Measurements from ENCODE around the gene RABEPK.

Gene RABEPK

GRCh38 chr9:125183054-125183453, 17.3 kb upstream of the RABEPK start:
- Histone ChIP-seq H2AFZ (ENCODE audit: low read length) (no peak overlapping the region), H4K91ac (ENCODE audit: low read depth, low read length, poor library complexity) (no peak overlapping the region), H3K14ac (ENCODE audit: low read length) (no peak overlapping the region), H3K4me3 (ENCODE audit: low read length in 2 of 2) (no peak overlapping the region), H2BK12ac (ENCODE audit: low read length) (no peak overlapping the region), H3K79me1 (ENCODE audit: low read depth, low read length) (peaks cover 4% of the 10 kb centered on the region), H4K8ac (ENCODE audit: low read depth, low read length) (no peak overlapping the region), H3K9ac (ENCODE audit: low read depth, low read length, poor library complexity) (no peak overlapping the region), H3K4ac (ENCODE audit: low read length) (no peak overlapping the region), H3K18ac (ENCODE audit: low read length) (no peak overlapping the region), H3K9me3 (replicated peaks in 1 of 2; ENCODE audit: control insufficient read depth in 2 of 2, insufficient read depth in 1 of 2, low read depth in 1 of 2, low read length in 2 of 2) (peaks cover 0 to 5% of the 10 kb centered on the region in 2 donors), H3K4me2 (ENCODE audit: insufficient read depth, low read length, poor library complexity, severe bottlenecking) (no peak overlapping the region), H3K27ac (replicated peaks; ENCODE audit: low read length) (no peak overlapping the region), H3K4me1 (ENCODE audit: control insufficient read depth in 2 of 2, insufficient read depth in 1 of 2, low read depth in 1 of 2, low read length in 2 of 2) (no peaks in the 10 kb centered on the region), H3K27me3 (ENCODE audit: control insufficient read depth in 3 of 3, insufficient read depth in 3 of 3, low read depth in 1 of 3, low read length in 3 of 3) (no peaks in the 10 kb centered on the region), H2AK5ac (ENCODE audit: low read depth, low read length) (no peak overlapping the region), H2BK15ac (ENCODE audit: low read length) (no peak overlapping the region), H2BK120ac (ENCODE audit: low read depth, low read length) (no peak overlapping the region), H3K23ac (ENCODE audit: low read depth, low read length, poor library complexity) (no peak overlapping the region), H2BK5ac (ENCODE audit: low read length) (no peak overlapping the region), H3K36me3 (replicated peaks in 1 of 2; ENCODE audit: control insufficient read depth in 2 of 2, insufficient read depth in 2 of 2, low read length in 2 of 2) (peaks cover 0 to 17% of the 10 kb centered on the region in 2 donors)
- no CpG with 5 or more reads among the region's 2 CpGs for WGBS, 2 donors (ENCODE audit: extremely low coverage in 2 of 2, insufficient read length in 2 of 2, insufficient replicate concordance in 1 of 2)
- DNase-seq (ENCODE audit: low spot score) = no peak

- H2BK12ac ChIP-seq (ENCODE audit: low read length) = no peak overlapping the region
- H3K4me3 ChIP-seq (ENCODE audit: low read length in 2 of 2) = no peak overlapping the region
- no peak overlapping the region for H3K9ac ChIP-seq (ENCODE audit: low read depth, low read length, poor library complexity)
- H2AK5ac ChIP-seq (ENCODE audit: low read depth, low read length) = no peak overlapping the region
- H2AFZ ChIP-seq (ENCODE audit: low read length) = no peak overlapping the region
- H3K27ac ChIP-seq (replicated peaks; ENCODE audit: low read length) = no peak overlapping the region
- peaks cover 4% of the 10 kb centered on the region for H3K79me1 ChIP-seq (ENCODE audit: low read depth, low read length)
- no peak overlapping the region for H3K14ac ChIP-seq (ENCODE audit: low read length)
- no peak overlapping the region for H2BK120ac ChIP-seq (ENCODE audit: low read depth, low read length)
- no peak overlapping the region for H3K4ac ChIP-seq (ENCODE audit: low read length)
- peaks cover 0 to 13% of the 10 kb centered on the region in 2 donors for H3K36me3 ChIP-seq (replicated peaks in 1 of 2; ENCODE audit: control insufficient read depth in 2 of 2, insufficient read depth in 2 of 2, low read length in 2 of 2)
- H2BK15ac ChIP-seq (ENCODE audit: low read length) = no peak overlapping the region
- H3K27me3 ChIP-seq (ENCODE audit: control insufficient read depth in 3 of 3, insufficient read depth in 3 of 3, low read depth in 1 of 3, low read length in 3 of 3) = no peaks in the 10 kb centered on the region
- no peak overlapping the region for H2BK5ac ChIP-seq (ENCODE audit: low read length)
- no peak overlapping the region for H4K91ac ChIP-seq (ENCODE audit: low read depth, low read length, poor library complexity)
- peaks cover 0 to under 1% of the 10 kb centered on the region in 2 donors for H3K9me3 ChIP-seq (replicated peaks in 1 of 2; ENCODE audit: control insufficient read depth in 2 of 2, insufficient read depth in 1 of 2, low read depth in 1 of 2, low read length in 2 of 2)
- WGBS, 2 donors (ENCODE audit: extremely low coverage in 2 of 2, insufficient read length in 2 of 2, insufficient replicate concordance in 1 of 2) = no CpG with 5 or more reads among the region's 2 CpGs
- no peak overlapping the region for H3K23ac ChIP-seq (ENCODE audit: low read depth, low read length, poor library complexity)
- no peak overlapping the region for H4K8ac ChIP-seq (ENCODE audit: low read depth, low read length)
- no peak overlapping the region for H3K4me2 ChIP-seq (ENCODE audit: insufficient read depth, low read length, poor library complexity, severe bottlenecking)
- no peak overlapping the region for H3K18ac ChIP-seq (ENCODE audit: low read length)
- no peaks in the 10 kb centered on the region for H3K4me1 ChIP-seq (ENCODE audit: control insufficient read depth in 2 of 2, insufficient read depth in 1 of 2, low read depth in 1 of 2, low read length in 2 of 2)
- DNase-seq (ENCODE audit: low spot score) = no peak
These were observed 16.8 kb upstream of the RABEPK start for GRCh38 chr9:125183561-125183960.

- Histone ChIP-seq H2BK12ac (ENCODE audit: low read length) (no peak overlapping the region), H3K14ac (ENCODE audit: low read length) (peak overlapping the region; percentile 94), H3K79me1 (ENCODE audit: low read depth, low read length) (peaks cover 11% of the 10 kb centered on the region), H2BK120ac (ENCODE audit: low read depth, low read length) (no peak overlapping the region), H3K36me3 (replicated peaks in 1 of 2; ENCODE audit: control insufficient read depth in 2 of 2, insufficient read depth in 2 of 2, low read length in 2 of 2) (peaks cover 0 to 13% of the 10 kb centered on the region in 2 donors), H2AK5ac (ENCODE audit: low read depth, low read length) (peak overlapping the region; percentile 84), H3K9ac (ENCODE audit: low read depth, low read length, poor library complexity) (peak overlapping the region; percentile 93), H3K27me3 (ENCODE audit: control insufficient read depth in 3 of 3, insufficient read depth in 3 of 3, low read depth in 1 of 3, low read length in 3 of 3) (no peaks in the 10 kb centered on the region), H3K4me2 (ENCODE audit: insufficient read depth, low read length, poor library complexity, severe bottlenecking) (peak overlapping the region; percentile 89), H3K4me3 (ENCODE audit: low read length in 2 of 2) (peak overlapping the region; percentile 92 to 100), H4K8ac (ENCODE audit: low read depth, low read length) (no peak overlapping the region), H3K4ac (ENCODE audit: low read length) (no peak overlapping the region), H3K9me3 (replicated peaks in 1 of 2; ENCODE audit: control insufficient read depth in 2 of 2, insufficient read depth in 1 of 2, low read depth in 1 of 2, low read length in 2 of 2) (no peaks in the 10 kb centered on the region), H2AFZ (ENCODE audit: low read length) (peak overlapping the region; percentile 87), H3K4me1 (ENCODE audit: control insufficient read depth in 2 of 2, insufficient read depth in 1 of 2, low read depth in 1 of 2, low read length in 2 of 2) (peaks cover 3% of the 10 kb centered on the region in 2 donors), H4K91ac (ENCODE audit: low read depth, low read length, poor library complexity) (no peak overlapping the region), H3K23ac (ENCODE audit: low read depth, low read length, poor library complexity) (peak overlapping the region; percentile 91), H3K27ac (replicated peaks; ENCODE audit: low read length) (no peak overlapping the region), H2BK5ac (ENCODE audit: low read length) (peak overlapping the region; percentile 93), H3K18ac (ENCODE audit: low read length) (peak overlapping the region; percentile 94), H2BK15ac (ENCODE audit: low read length) (no peak overlapping the region)
- peak; percentile 1 for DNase-seq (ENCODE audit: low spot score)
- WGBS, 2 donors (ENCODE audit: extremely low coverage in 2 of 2, insufficient read length in 2 of 2, insufficient replicate concordance in 1 of 2) = no CpG with 5 or more reads among the region's 26 CpGs
These were observed 11.4 kb upstream of the RABEPK start for GRCh38 chr9:125189011-125189360.

DNA sequence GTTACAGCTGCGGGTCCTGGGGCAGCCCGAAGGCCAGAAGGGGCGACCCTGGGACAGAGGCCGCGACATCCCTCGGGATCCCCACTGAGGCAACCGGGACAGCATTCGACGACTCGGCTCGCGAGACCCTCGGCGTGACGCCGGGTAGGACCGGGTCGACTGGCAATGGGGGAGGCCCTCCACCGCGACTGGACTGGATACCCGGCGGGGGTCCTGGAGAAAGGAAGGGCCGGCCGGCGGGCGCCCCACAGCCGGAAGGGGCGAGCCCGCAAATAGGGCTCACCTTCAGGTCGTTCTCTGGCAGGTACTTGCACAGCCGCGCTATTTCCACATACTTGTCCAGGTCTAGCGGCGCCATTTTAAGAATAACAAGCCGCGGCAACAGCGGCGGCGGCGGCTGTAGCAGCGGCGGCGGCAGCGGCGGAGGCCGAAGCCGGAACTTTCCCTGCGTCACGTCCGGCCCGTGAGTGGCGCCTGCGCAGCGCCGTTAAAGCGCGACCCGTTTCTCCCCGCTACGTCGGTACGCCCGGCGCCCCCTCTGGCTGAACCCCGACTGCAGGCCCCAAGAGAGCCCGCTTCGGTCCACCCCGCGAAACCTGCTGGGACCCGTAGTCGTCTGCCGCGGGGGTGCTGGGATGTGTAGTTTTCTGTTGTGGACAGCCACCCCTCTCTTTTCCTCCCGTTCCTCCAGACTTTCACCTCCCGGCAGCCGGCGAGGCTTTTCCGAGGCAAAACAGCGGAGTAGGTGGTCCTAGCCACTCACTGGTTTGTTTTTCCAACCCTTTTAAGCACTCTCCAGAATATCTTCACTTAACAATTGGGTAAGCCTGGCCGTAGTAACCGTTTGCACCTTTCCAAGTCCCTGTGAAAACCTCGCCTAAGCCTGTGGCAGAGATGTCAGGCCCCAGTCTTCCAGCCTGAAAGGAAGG, 10.7 kb upstream of the RABEPK start, which contains the start of gene PPP6C:
Gene PPP6C (minus strand): TSS at position 443 of the 929 bp plus-strand sequence. CDS start 85 bp downstream, at position 358.
- Histone ChIP-seq H3K79me1 (ENCODE audit: low read depth, low read length) (peaks cover 11% of the 10 kb centered on the region), H3K23ac (ENCODE audit: low read depth, low read length, poor library complexity) (peak within 1 kb of the TSS; percentile 91), H3K27me3 (ENCODE audit: control insufficient read depth in 3 of 3, insufficient read depth in 3 of 3, low read depth in 1 of 3, low read length in 3 of 3) (no peaks in the 10 kb centered on the region), H3K4ac (ENCODE audit: low read length) (no peak within 1 kb of the TSS), H2AK5ac (ENCODE audit: low read depth, low read length) (peak within 1 kb of the TSS; percentile 84), H3K4me3 (ENCODE audit: low read length in 2 of 2) (peak within 1 kb of the TSS; percentile 92 to 100), H4K91ac (ENCODE audit: low read depth, low read length, poor library complexity) (no peak within 1 kb of the TSS), H2BK15ac (ENCODE audit: low read length) (peak within 1 kb of the TSS; percentile 37), H3K9ac (ENCODE audit: low read depth, low read length, poor library complexity) (peak within 1 kb of the TSS; percentile 93), H3K9me3 (replicated peaks in 1 of 2; ENCODE audit: control insufficient read depth in 2 of 2, insufficient read depth in 1 of 2, low read depth in 1 of 2, low read length in 2 of 2) (no peaks in the 10 kb centered on the region), H3K18ac (ENCODE audit: low read length) (peak within 1 kb of the TSS; percentile 94), H3K4me1 (ENCODE audit: control insufficient read depth in 2 of 2, insufficient read depth in 1 of 2, low read depth in 1 of 2, low read length in 2 of 2) (peaks cover 3% of the 10 kb centered on the region in 2 donors), H3K27ac (replicated peaks; ENCODE audit: low read length) (peak within 1 kb of the TSS; percentile 80), H2BK5ac (ENCODE audit: low read length) (peak within 1 kb of the TSS; percentile 93), H2AFZ (ENCODE audit: low read length) (peak within 1 kb of the TSS; percentile 87), H2BK120ac (ENCODE audit: low read depth, low read length) (no peak within 1 kb of the TSS), H3K4me2 (ENCODE audit: insufficient read depth, low read length, poor library complexity, severe bottlenecking) (peak within 1 kb of the TSS; percentile 89), H3K14ac (ENCODE audit: low read length) (peak within 1 kb of the TSS; percentile 94), H4K8ac (ENCODE audit: low read depth, low read length) (no peak within 1 kb of the TSS), H3K36me3 (replicated peaks in 1 of 2; ENCODE audit: control insufficient read depth in 2 of 2, insufficient read depth in 2 of 2, low read length in 2 of 2) (peaks cover 0 to 10% of the 10 kb centered on the region in 2 donors), H2BK12ac (ENCODE audit: low read length) (no peak within 1 kb of the TSS)
- peak; percentile 93 for DNase-seq (ENCODE audit: low spot score)
- WGBS, 2 donors (ENCODE audit: extremely low coverage in 2 of 2, insufficient read length in 2 of 2, insufficient replicate concordance in 1 of 2) = no CpG with 5 or more reads among the region's 82 CpGs

Data from neuronal stem cell (in vitro differentiated cells).